Natural killer cell (primary cell): ENCODE measurements around the gene LAMA5. TPM values are rescaled to one million over a fixed set of nuclear protein-coding genes. Genes with fewer than 3 reads are reported as not detected.

ENCODE experiments used
- ATAC-seq, 3 donors: fragments of 150-1000 bp in 2 of 3; fragments of 200-7000 bp in 1 of 3; cut with Tn5 transposase; 1 replicate in 1 of 3; 2 replicates in 2 of 3; pipeline ENCODE4 v1.10.0; 2021; ENCODE audit warnings: mild to moderate bottlenecking in 2 of 3, moderate library complexity in 2 of 3
- DNase-seq, 2 donors: peaks; one replicate each; pipeline versions ENCODE4 v3.0.0 to v3.0.0-alpha.2; 2013 to 2021; ENCODE audit warnings: mixed read lengths in 1 of 2
- H3K27ac ChIP-seq: one replicate; pipeline ENCODE4 v1.5.1; 2013; ENCODE audit warnings: mild to moderate bottlenecking, low read length
- H3K27me3 ChIP-seq: one replicate; pipeline ENCODE4 v1.6.1; 2013; ENCODE audit warnings: low read length; ENCODE audit not compliant: control insufficient read depth, insufficient read depth
- H3K36me3 ChIP-seq: one replicate; pipeline ENCODE4 v1.6.1; 2013; ENCODE audit warnings: low read length; ENCODE audit not compliant: control insufficient read depth, insufficient read depth
- H3K4me1 ChIP-seq: one replicate; pipeline ENCODE4 v1.6.1; 2013; ENCODE audit warnings: low read length; ENCODE audit not compliant: control insufficient read depth, insufficient read depth
- H3K4me3 ChIP-seq: one replicate; pipeline ENCODE4 v1.5.1; 2013; ENCODE audit warnings: low read length
- H3K9me3 ChIP-seq: one replicate; pipeline ENCODE4 v1.6.1; 2013; ENCODE audit warnings: low read length; ENCODE audit not compliant: control insufficient read depth, insufficient read depth
- H3K27ac Mint-ChIP-seq, 2 donors: one replicate each; pipeline ENCODE4 v1.8.0; 2022; ENCODE audit warnings: mild to moderate bottlenecking in 2 of 2, mixed read lengths in 2 of 2, moderate library complexity in 1 of 2
- H3K27me3 Mint-ChIP-seq, 2 donors: one replicate each; pipeline ENCODE4 v1.8.0; 2022; ENCODE audit warnings: low read depth in 2 of 2, mixed read lengths in 2 of 2
- H3K36me3 Mint-ChIP-seq: one replicate; pipeline ENCODE4 v1.8.0; 2022; ENCODE audit warnings: mixed read lengths
- H3K4me1 Mint-ChIP-seq, 2 donors: one replicate each; pipeline ENCODE4 v1.8.0; 2022; ENCODE audit warnings: mixed read lengths in 2 of 2
- H3K4me3 Mint-ChIP-seq: one replicate; pipeline ENCODE4 v1.8.0; 2022; ENCODE audit warnings: mild to moderate bottlenecking, moderate library complexity, mixed read lengths
- H3K9me3 Mint-ChIP-seq, 2 donors: one replicate each; pipeline ENCODE4 v1.8.0; 2022; ENCODE audit warnings: mixed read lengths in 2 of 2
- CTCF ChIP-seq: fragments of 200-600 bp; IDR thresholded peaks from one replicate; pipeline ENCODE4 v1.8.0; 2022; ENCODE audit warnings: antibody characterized with exemption
- WGBS: methylation state at CpG from one replicate; pipeline ENCODE4 v1.1.7; 2013; ENCODE audit warnings: missing lambda C conversion rate; ENCODE audit not compliant: insufficient coverage; 5-methylcytosine and 5-hydroxymethylcytosine counted together
- intact Hi-C: fragments of 100-400 bp; cut with micrococcal nuclease; formaldehyde crosslinking; loops from one replicate; pipeline ENCODE4 v1.14.2; 2022
- total RNA-seq, 4 donors: library from RNA; stranded (reverse); fragments of 120-200 nt in 1 of 4; gene quantifications; one replicate each; pipeline versions ENCODE4 v1.2.3 to v1.2.4, GENCODE V29; 2013 to 2022

The LAMA5 gene
- total RNA-seq, 3 donors from 2014 or later (not counting 1 experiment from before 2014, with no cell fraction given), result 1.0 to 4.3 (median 1.4) TPM

GRCh38 chr20:62314711-62315302, 52.3 kb downstream of the LAMA5 start:
- Histone ChIP-seq H3K36me3 (no peaks in the 10 kb centered on the region), H3K27me3 (no peaks in the 10 kb centered on the region), H3K4me3 (no peak overlapping the region), H3K4me1 (no peaks in the 10 kb centered on the region), H3K27ac (no peak overlapping the region), H3K9me3 (no peaks in the 10 kb centered on the region)
- Mint-ChIP-seq H3K4me1 (no peaks in the 10 kb centered on the region), H3K9me3 (no peaks in the 10 kb centered on the region), H3K27ac (no peak overlapping the region), H3K27me3 (no peaks in the 10 kb centered on the region), H3K36me3 (no peaks in the 10 kb centered on the region), H3K4me3 (no peak overlapping the region)
- DNase-seq, result no peak
- no peak for TF ChIP-seq CTCF
- ATAC-seq, result no peak
- WGBS, result 94% methylated on average over 25 of the region's 25 CpGs
- intact Hi-C loops, result no loop called here

GRCh38 chr20:62314339-62314638, 52.8 kb downstream of the LAMA5 start:
- WGBS, result 90% methylated on average over 12 of the region's 12 CpGs
- no peaks in the 10 kb centered on the region for H3K27me3 ChIP-seq
- no peaks in the 10 kb centered on the region for H3K9me3 ChIP-seq
- no peak overlapping the region for H3K27ac ChIP-seq
- no peak overlapping the region for H3K4me3 ChIP-seq
- no peaks in the 10 kb centered on the region for H3K27me3 Mint-ChIP-seq
- no peak for ATAC-seq
- H3K27ac Mint-ChIP-seq, result no peak overlapping the region
- no peak overlapping the region for H3K4me3 Mint-ChIP-seq
- no peaks in the 10 kb centered on the region for H3K4me1 Mint-ChIP-seq
- peaks cover under 1% of the 10 kb centered on the region for H3K36me3 ChIP-seq
- no peaks in the 10 kb centered on the region for H3K36me3 Mint-ChIP-seq
- DNase-seq, result no peak
- no peaks in the 10 kb centered on the region for H3K4me1 ChIP-seq
- no peaks in the 10 kb centered on the region for H3K9me3 Mint-ChIP-seq
- intact Hi-C loops, result no loop called here
- TF ChIP-seq CTCF, result no peak

- Histone ChIP-seq H3K9me3 (no peaks in the 10 kb centered on the region), H3K27ac (no peak overlapping the region), H3K36me3 (peaks cover 6% of the 10 kb centered on the region), H3K27me3 (no peaks in the 10 kb centered on the region), H3K4me3 (no peak overlapping the region), H3K4me1 (no peaks in the 10 kb centered on the region)
- no peaks in the 10 kb centered on the region for H3K27me3 Mint-ChIP-seq
- intact Hi-C loops, result no loop called here
- H3K9me3 Mint-ChIP-seq, result no peaks in the 10 kb centered on the region
- no peak overlapping the region for H3K27ac Mint-ChIP-seq
- H3K4me1 Mint-ChIP-seq, result no peaks in the 10 kb centered on the region
- no peaks in the 10 kb centered on the region for H3K36me3 Mint-ChIP-seq
- TF ChIP-seq CTCF, result no peak
- ATAC-seq (no peak), DNase-seq (no peak)
- WGBS, result 93% methylated on average over 55 of the region's 55 CpGs
- H3K4me3 Mint-ChIP-seq, result no peak overlapping the region
Measured at GRCh38 chr20:62313460-62314338, 53.4 kb downstream of the LAMA5 start.
